CD4-positive, alpha-beta T cell (primary cell): Measurements from ENCODE around the gene AKAP5. TPM values are rescaled to one million over a fixed set of nuclear protein-coding genes. Genes with fewer than 3 reads are reported as not detected.

Experiments used
- ATAC-seq: fragments of 200-7000 bp; cut with Tn5 transposase; one replicate; pipeline ENCODE4 v1.10.0; 2022; ENCODE audit warnings: mild to moderate bottlenecking; ENCODE audit not compliant: poor library complexity
- CTCF ChIA-PET: fragments of 350-600 bp; sonication (Branson Sonifier 250); formaldehyde crosslinking; loops from one replicate; lab custom pipeline; 2021; ENCODE audit warnings: antibody characterized with exemption, inconsistent platforms; lab: Charles Lee
- POLR2A ChIA-PET: fragments of 350-600 bp; sonication (Branson Sonifier 250); formaldehyde crosslinking; loops from one replicate; lab custom pipeline; 2021; ENCODE audit warnings: antibody characterized with exemption, inconsistent platforms; lab: Charles Lee
- DNase-seq, 14 experiments: peaks; one replicate each; pipeline ENCODE4 v3.0.0-alpha.2; 2013 to 2020; ENCODE audit warnings: mixed read lengths in 2 of 14
- H3K27ac ChIP-seq, 2 donors: one replicate each; pipeline versions ENCODE4 v1.5.1 to v1.7.0; 2013; ENCODE audit warnings: low read length in 2 of 2, low read depth in 1 of 2, mild to moderate bottlenecking in 1 of 2
- H3K27me3 ChIP-seq, 2 experiments: 1 replicate in 1 of 2; 2 replicates in 1 of 2; pipeline versions ENCODE4 v1.6.1 to v1.7.0; 2013; ENCODE audit warnings: low read length in 2 of 2, control low read depth in 1 of 2, mild to moderate bottlenecking in 1 of 2, moderate library complexity in 1 of 2; ENCODE audit not compliant: insufficient read depth in 2 of 2, control insufficient read depth in 1 of 2
- H3K36me3 ChIP-seq: one replicate; pipeline ENCODE4 v1.6.1; 2013; ENCODE audit warnings: low read length, control low read depth; ENCODE audit not compliant: insufficient read depth
- H3K4me1 ChIP-seq: one replicate; pipeline ENCODE4 v1.6.1; 2013; ENCODE audit warnings: low read length, control low read depth; ENCODE audit not compliant: insufficient read depth
- H3K4me3 ChIP-seq: one replicate; pipeline ENCODE4 v1.5.1; 2013; ENCODE audit warnings: mild to moderate bottlenecking, low read length, moderate library complexity
- H3K9me3 ChIP-seq, 2 experiments: 1 replicate in 1 of 2; 2 replicates in 1 of 2; pipeline versions ENCODE4 v1.6.1 to v1.7.0; 2013; ENCODE audit warnings: low read length in 2 of 2, mild to moderate bottlenecking in 2 of 2, control low read depth in 1 of 2, moderate library complexity in 1 of 2; ENCODE audit not compliant: control insufficient read depth in 1 of 2, insufficient read depth in 1 of 2
- H3K27ac Mint-ChIP-seq: one replicate; pipeline ENCODE4 v1.8.0; 2020; ENCODE audit warnings: mixed read lengths
- H3K27me3 Mint-ChIP-seq: one replicate; pipeline ENCODE4 v1.8.0; 2021; ENCODE audit warnings: mixed read lengths
- H3K36me3 Mint-ChIP-seq: one replicate; pipeline ENCODE4 v1.8.0; 2021; ENCODE audit warnings: low read depth, mixed read lengths
- H3K4me1 Mint-ChIP-seq: one replicate; pipeline ENCODE4 v1.8.0; 2021; ENCODE audit warnings: low read depth, mixed read lengths
- H3K4me3 Mint-ChIP-seq: one replicate; pipeline ENCODE4 v1.8.0; 2020; ENCODE audit warnings: mild to moderate bottlenecking, mixed read lengths
- H3K9me3 Mint-ChIP-seq: one replicate; pipeline ENCODE4 v1.8.0; 2020; ENCODE audit warnings: mixed read lengths
- intact Hi-C, 2 experiments: fragments of 100-400 bp; cut with DNase I in 1 of 2; cut with micrococcal nuclease in 1 of 2; formaldehyde crosslinking; loops; one replicate each; pipeline versions ENCODE4 v1.15.1 to v1.9.0; 2023 to 2025; cut with DNase I, micrococcal nuclease
- total RNA-seq, 174 experiments: library from RNA in 2 of 174; stranded (reverse) in 2 of 174; gene quantifications; one replicate each; pipeline ENCODE4 v1.2.3 and lab custom pipeline; 2021 to 2026
- TF ChIP-seq, protein P1 (sequence below): fragments of 200-600 bp; IDR thresholded peaks from one replicate; pipeline ENCODE4 v1.8.0; 2022; ENCODE audit warnings: antibody characterized with exemption, mild to moderate bottlenecking

Gene AKAP5
- total RNA-seq, 2 experiments from 2014 or later = 0.49 to 0.50 TPM

GRCh38 chr14:64518229-64518628 is 52.9 kb downstream of the AKAP5 start:
- Mint-ChIP-seq H3K9me3 (no peaks in the 10 kb centered on the region), H3K4me3 (no peak overlapping the region), H3K27ac (no peak overlapping the region), H3K27me3 (no peaks in the 10 kb centered on the region), H3K36me3 (peaks cover 20% of the 10 kb centered on the region), H3K4me1 (peaks cover 53% of the 10 kb centered on the region)
- Histone ChIP-seq H3K27ac (no peak overlapping the region), H3K4me1 (peaks cover 10% of the 10 kb centered on the region), H3K4me3 (no peak overlapping the region), H3K36me3 (peaks cover 19% of the 10 kb centered on the region), H3K9me3 (no peaks in the 10 kb centered on the region), H3K27me3 (no peaks in the 10 kb centered on the region)
- ChIA-PET CTCF (no interaction called here), POLR2A (interaction anchor here (0.7 kb wide), 1 partner anchor 23 kb away, joined by 3 read pairs; the partner anchor contains the start of gene HSPA2)
- intact Hi-C loops = no loop called here
- TF ChIP-seq, protein P1, sequence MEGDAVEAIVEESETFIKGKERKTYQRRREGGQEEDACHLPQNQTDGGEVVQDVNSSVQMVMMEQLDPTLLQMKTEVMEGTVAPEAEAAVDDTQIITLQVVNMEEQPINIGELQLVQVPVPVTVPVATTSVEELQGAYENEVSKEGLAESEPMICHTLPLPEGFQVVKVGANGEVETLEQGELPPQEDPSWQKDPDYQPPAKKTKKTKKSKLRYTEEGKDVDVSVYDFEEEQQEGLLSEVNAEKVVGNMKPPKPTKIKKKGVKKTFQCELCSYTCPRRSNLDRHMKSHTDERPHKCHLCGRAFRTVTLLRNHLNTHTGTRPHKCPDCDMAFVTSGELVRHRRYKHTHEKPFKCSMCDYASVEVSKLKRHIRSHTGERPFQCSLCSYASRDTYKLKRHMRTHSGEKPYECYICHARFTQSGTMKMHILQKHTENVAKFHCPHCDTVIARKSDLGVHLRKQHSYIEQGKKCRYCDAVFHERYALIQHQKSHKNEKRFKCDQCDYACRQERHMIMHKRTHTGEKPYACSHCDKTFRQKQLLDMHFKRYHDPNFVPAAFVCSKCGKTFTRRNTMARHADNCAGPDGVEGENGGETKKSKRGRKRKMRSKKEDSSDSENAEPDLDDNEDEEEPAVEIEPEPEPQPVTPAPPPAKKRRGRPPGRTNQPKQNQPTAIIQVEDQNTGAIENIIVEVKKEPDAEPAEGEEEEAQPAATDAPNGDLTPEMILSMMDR = no peak
- ATAC-seq (no peak), DNase-seq (no peak)

DNA sequence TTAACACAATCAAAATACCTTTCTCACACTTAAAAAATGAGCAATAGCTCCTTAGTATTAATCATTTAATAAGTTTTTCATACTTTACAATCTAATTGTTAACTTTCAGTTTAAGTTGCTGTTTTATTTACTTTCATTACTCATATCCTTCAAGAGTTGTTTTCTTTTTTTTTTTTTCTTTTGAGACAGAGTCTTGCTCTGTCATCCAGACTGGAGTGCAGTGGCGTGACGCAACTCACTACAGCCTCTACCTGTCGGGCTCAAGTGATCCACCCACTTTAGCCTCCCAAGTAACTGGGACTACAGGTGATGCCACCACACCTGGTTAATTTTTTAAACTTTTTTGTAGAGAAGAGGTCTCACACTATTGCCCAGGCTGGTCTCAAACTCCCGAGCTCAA is 55.4 kb downstream of the AKAP5 start:
- Histone ChIP-seq H3K27ac (no peak overlapping the region), H3K4me1 (peaks cover 6% of the 10 kb centered on the region), H3K4me3 (no peak overlapping the region), H3K9me3 (no peaks in the 10 kb centered on the region), H3K36me3 (peaks cover 24% of the 10 kb centered on the region), H3K27me3 (no peaks in the 10 kb centered on the region)
- no peaks in the 10 kb centered on the region for H3K9me3 Mint-ChIP-seq
- no peak for ATAC-seq
- POLR2A ChIA-PET = interaction anchor here (0.9 to 2.1 kb wide), 2 partner anchors 15 to 133 kb away, joined by 3 to 6 read pairs; no protein-coding TSS in a partner anchor
- H3K27ac Mint-ChIP-seq = no peak overlapping the region
- TF ChIP-seq, protein P1 = no peak
- peaks cover 24% of the 10 kb centered on the region for H3K36me3 Mint-ChIP-seq
- peaks cover 39% of the 10 kb centered on the region for H3K4me1 Mint-ChIP-seq
- CTCF ChIA-PET = interaction anchor here (0.7 to 2.3 kb wide), 3 partner anchors 10 to 682 kb away, joined by 3 to 7 read pairs (median 3); no protein-coding TSS in a partner anchor
- H3K27me3 Mint-ChIP-seq = no peaks in the 10 kb centered on the region
- H3K4me3 Mint-ChIP-seq = no peak overlapping the region
- intact Hi-C loops = no loop called here
- DNase-seq = no peak

DNA sequence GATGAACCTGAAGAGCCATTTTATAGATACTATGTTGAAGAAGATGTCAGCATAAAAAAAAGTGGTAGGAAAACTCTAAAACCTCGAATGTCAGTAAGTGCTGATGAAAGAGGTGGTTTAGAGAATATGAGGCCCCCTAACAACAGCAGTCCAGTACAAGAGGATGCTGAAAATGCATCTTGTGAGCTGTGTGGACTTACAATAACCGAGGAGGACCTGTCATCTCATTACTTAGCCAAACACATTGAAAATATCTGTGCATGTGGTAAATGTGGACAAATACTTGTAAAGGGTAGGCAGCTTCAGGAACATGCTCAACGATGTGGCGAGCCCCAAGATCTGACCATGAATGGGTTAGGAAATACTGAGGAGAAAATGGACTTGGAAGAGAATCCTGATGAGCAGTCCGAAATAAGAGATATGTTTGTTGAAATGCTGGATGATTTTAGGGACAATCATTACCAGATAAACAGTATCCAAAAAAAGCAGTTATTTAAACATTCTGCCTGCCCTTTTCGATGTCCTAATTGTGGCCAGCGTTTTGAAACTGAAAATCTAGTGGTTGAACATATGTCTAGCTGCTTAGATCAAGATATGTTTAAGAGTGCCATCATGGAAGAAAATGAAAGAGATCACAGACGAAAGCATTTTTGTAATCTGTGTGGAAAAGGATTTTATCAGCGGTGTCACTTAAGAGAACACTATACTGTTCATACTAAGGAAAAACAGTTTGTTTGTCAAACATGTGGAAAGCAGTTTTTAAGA is 57.5 kb downstream of the AKAP5 start:
- peaks cover 33% of the 10 kb centered on the region for H3K36me3 ChIP-seq
- H3K4me3 Mint-ChIP-seq = no peak overlapping the region
- H3K4me3 ChIP-seq = no peak overlapping the region
- intact Hi-C loops = no loop called here
- H3K27ac ChIP-seq = no peak overlapping the region
- no peaks in the 10 kb centered on the region for H3K27me3 ChIP-seq
- H3K36me3 Mint-ChIP-seq = peaks cover 22% of the 10 kb centered on the region
- no peaks in the 10 kb centered on the region for H3K9me3 Mint-ChIP-seq
- no peaks in the 10 kb centered on the region for H3K9me3 ChIP-seq
- DNase-seq = no peak
- CTCF ChIA-PET = interaction anchor here (0.6 to 4.5 kb wide), 3 partner anchors 12 to 1096 kb away, joined by 3 to 18 read pairs (median 3); no protein-coding TSS in a partner anchor
- H3K27ac Mint-ChIP-seq = no peak overlapping the region
- no peaks in the 10 kb centered on the region for H3K27me3 Mint-ChIP-seq
- TF ChIP-seq, protein P1 = no peak
- H3K4me1 Mint-ChIP-seq = peaks cover 29% of the 10 kb centered on the region
- no peak for ATAC-seq
- POLR2A ChIA-PET = interaction anchor here (0.9 to 1.5 kb wide), 4 partner anchors 13 to 26 kb away, joined by 3 to 9 read pairs (median 3); partner anchors contain the start of genes ZBTB1 and ZBTB25
- H3K4me1 ChIP-seq = peaks cover 5% of the 10 kb centered on the region

Other genes with a start within 250 kb of the AKAP5 start
- gene ESR2, start 171.1 kb upstream of the AKAP5 start, total RNA-seq = under 1 TPM in 1 of 2 experiments, not detected in 1; 0.08 TPM
- 10 to 100 TPM; 13.3 to 18.9 TPM for gene MTHFD1, start 77.1 kb upstream of the AKAP5 start, total RNA-seq
- 10 to 100 TPM; 56.8 to 58.1 TPM for gene ZBTB25, start 38.3 kb downstream of the AKAP5 start, total RNA-seq
- 100 to 1,000 TPM; 146 to 147 TPM for gene ZBTB1, start 39.3 kb downstream of the AKAP5 start, total RNA-seq
- gene HSPA2, start 75.2 kb downstream of the AKAP5 start, total RNA-seq = 1 to 10 TPM; 1.5 to 1.9 TPM
- gene PPP1R36, start 84.5 kb downstream of the AKAP5 start, total RNA-seq = not detected
- gene PLEKHG3, start 238.9 kb downstream of the AKAP5 start, total RNA-seq = 10 to 100 TPM; 12.1 to 13.3 TPM